Ectodermal cell (in vitro differentiated cells): ENCODE measurements around the gene GCGR.

ENCODE experiments used
- H3K27ac ChIP-seq: 2 replicates; pipeline ENCODE4 v1.7.0; 2013; ENCODE audit warnings: mild to moderate bottlenecking, low read depth, low read length; ENCODE audit not compliant: insufficient read depth, poor library complexity, severe bottlenecking
- H3K27me3 ChIP-seq: 2 replicates; pipeline ENCODE4 v1.7.0; 2013; ENCODE audit warnings: mild to moderate bottlenecking, low read length; ENCODE audit not compliant: insufficient read depth, control insufficient read depth, poor library complexity, severe bottlenecking
- H3K36me3 ChIP-seq: one replicate; pipeline ENCODE4 v1.7.0; 2013; ENCODE audit warnings: low read length; ENCODE audit not compliant: control insufficient read depth, insufficient read depth
- H3K4me1 ChIP-seq: one replicate; pipeline ENCODE4 v1.7.0; 2013; ENCODE audit warnings: low read length; ENCODE audit not compliant: control insufficient read depth, insufficient read depth
- H3K4me3 ChIP-seq: 2 replicates; pipeline ENCODE4 v1.7.0; 2013; ENCODE audit warnings: low read depth, low read length, control low read depth; ENCODE audit not compliant: insufficient read depth
- H3K9me3 ChIP-seq: 2 replicates; pipeline ENCODE4 v1.7.0; 2013; ENCODE audit warnings: mild to moderate bottlenecking, low read length, moderate library complexity; ENCODE audit not compliant: control insufficient read depth
- WGBS, 2 experiments: methylation state at CpG; one replicate each; pipeline ENCODE4 v1.1.7; 2013; ENCODE audit warnings: missing lambda C conversion rate in 2 of 2; 5-methylcytosine and 5-hydroxymethylcytosine counted together

GCGR gene

DNA sequence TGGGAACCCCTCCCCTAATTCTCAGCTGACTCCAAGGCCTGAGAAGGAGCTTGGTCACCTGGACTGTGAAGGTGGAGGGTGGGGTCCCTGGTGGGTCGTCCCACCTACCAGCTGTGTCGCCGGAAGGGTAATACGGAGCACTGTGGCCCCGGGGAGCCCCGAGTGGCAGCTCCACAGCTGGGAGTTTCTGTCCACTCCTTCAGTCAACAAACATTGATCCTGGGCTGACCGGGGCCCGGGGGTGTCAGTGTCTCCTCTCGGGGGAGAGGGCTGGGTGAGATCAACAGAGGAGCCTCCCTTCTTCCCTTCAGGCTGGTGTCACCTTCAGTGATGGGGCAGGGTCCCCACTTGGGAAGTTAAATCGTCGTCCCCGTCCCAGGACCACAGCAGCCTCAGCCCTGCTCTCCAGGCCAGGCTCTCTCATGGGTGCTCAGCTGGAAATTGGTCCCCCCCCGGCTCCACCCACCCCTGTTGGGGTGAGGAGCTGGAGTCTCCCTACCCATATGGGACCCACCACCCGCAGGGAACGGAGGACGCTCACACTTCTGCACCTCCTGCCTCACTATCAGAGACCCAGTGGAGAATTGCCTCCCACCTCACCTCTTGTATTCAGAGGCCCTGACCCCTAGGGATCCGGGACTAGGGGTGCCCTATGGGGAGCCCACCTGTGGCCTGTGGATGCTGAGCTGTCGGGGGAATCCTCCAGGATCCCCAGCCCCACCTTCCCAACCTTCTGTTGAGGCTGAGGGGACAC lies 1.9 kb downstream of the GCGR start:
- H3K4me1 ChIP-seq: no peaks in the 10 kb centered on the region
- no peak overlapping the region for H3K4me3 ChIP-seq
- H3K36me3 ChIP-seq: no peaks in the 10 kb centered on the region
- H3K9me3 ChIP-seq: no peaks in the 10 kb centered on the region
- peaks cover 81% of the 10 kb centered on the region for H3K27me3 ChIP-seq
- WGBS, 2 experiments: 80 to 81% methylated on average over 18 of the region's 18 CpGs
- no peak overlapping the region for H3K27ac ChIP-seq

GRCh38 chr17:81806461-81807209 lies 2.7 kb downstream of the GCGR start:
- no peaks in the 10 kb centered on the region for H3K36me3 ChIP-seq
- peaks cover 73% of the 10 kb centered on the region for H3K27me3 ChIP-seq
- no peaks in the 10 kb centered on the region for H3K9me3 ChIP-seq
- WGBS, 2 experiments: 54 to 57% methylated on average over 21 to 23 of the region's 23 CpGs
- no peaks in the 10 kb centered on the region for H3K4me1 ChIP-seq
- H3K4me3 ChIP-seq: no peak overlapping the region
- no peak overlapping the region for H3K27ac ChIP-seq

- no peaks in the 10 kb centered on the region for H3K4me1 ChIP-seq
- H3K27me3 ChIP-seq: peaks cover 67% of the 10 kb centered on the region
- no peak overlapping the region for H3K4me3 ChIP-seq
- 76% methylated on average over 18 of the region's 18 CpGs for WGBS, 2 experiments
- H3K9me3 ChIP-seq: no peaks in the 10 kb centered on the region
- no peak overlapping the region for H3K27ac ChIP-seq
- H3K36me3 ChIP-seq: no peaks in the 10 kb centered on the region
Observed at GRCh38 chr17:81807210-81807719, 3.3 kb downstream of the GCGR start.

GRCh38 chr17:81807839-81808238 lies 3.9 kb downstream of the GCGR start:
- H3K27ac ChIP-seq: no peak overlapping the region
- no peaks in the 10 kb centered on the region for H3K36me3 ChIP-seq
- H3K4me3 ChIP-seq: no peak overlapping the region
- H3K27me3 ChIP-seq: peaks cover 61% of the 10 kb centered on the region
- H3K4me1 ChIP-seq: no peaks in the 10 kb centered on the region
- WGBS, 2 experiments: 82 to 87% methylated on average over 13 of the region's 13 CpGs
- H3K9me3 ChIP-seq: no peaks in the 10 kb centered on the region

GRCh38 chr17:81808778-81809555 lies 5.0 kb downstream of the GCGR start:
- H3K4me3 ChIP-seq: no peak overlapping the region
- no peaks in the 10 kb centered on the region for H3K4me1 ChIP-seq
- H3K9me3 ChIP-seq: no peaks in the 10 kb centered on the region
- H3K36me3 ChIP-seq: no peaks in the 10 kb centered on the region
- H3K27ac ChIP-seq: no peak overlapping the region
- H3K27me3 ChIP-seq: peaks cover 50% of the 10 kb centered on the region
- WGBS, 2 experiments: 82% methylated on average over 20 of the region's 20 CpGs

GRCh38 chr17:81809556-81809998 lies 5.6 kb downstream of the GCGR start:
- H3K9me3 ChIP-seq: no peaks in the 10 kb centered on the region
- no peak overlapping the region for H3K27ac ChIP-seq
- H3K4me1 ChIP-seq: no peaks in the 10 kb centered on the region
- no peaks in the 10 kb centered on the region for H3K36me3 ChIP-seq
- 84 to 86% methylated on average over 7 of the region's 7 CpGs for WGBS, 2 experiments
- H3K4me3 ChIP-seq: no peak overlapping the region
- peaks cover 44% of the 10 kb centered on the region for H3K27me3 ChIP-seq

DNA sequence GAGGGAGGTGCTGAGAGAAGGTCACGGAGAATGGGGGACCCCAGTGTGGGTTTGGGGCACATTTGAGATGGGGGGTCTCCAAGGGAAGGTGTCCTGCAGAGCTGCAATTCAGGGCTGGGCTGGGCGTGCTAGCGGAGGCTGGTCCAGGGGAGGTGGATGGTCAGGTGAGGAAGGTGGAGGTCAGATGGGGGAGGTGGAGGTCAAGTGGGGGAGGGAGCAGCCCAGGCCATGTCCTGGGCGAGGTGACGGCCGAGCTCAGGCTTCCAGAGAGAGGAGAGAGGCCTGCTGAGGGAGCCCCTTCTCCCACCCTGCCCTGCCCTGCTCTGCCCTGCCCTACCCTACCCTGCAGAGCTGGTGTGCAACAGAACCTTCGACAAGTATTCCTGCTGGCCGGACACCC lies 6.5 kb downstream of the GCGR start:
- Histone ChIP-seq H3K36me3 (no peaks in the 10 kb centered on the region), H3K27me3 (peaks cover 35% of the 10 kb centered on the region), H3K4me1 (no peaks in the 10 kb centered on the region), H3K27ac (no peak overlapping the region), H3K9me3 (no peaks in the 10 kb centered on the region), H3K4me3 (no peak overlapping the region)
- 83 to 84% methylated on average over 8 of the region's 8 CpGs for WGBS, 2 experiments

- Histone ChIP-seq H3K36me3 (no peaks in the 10 kb centered on the region), H3K4me3 (no peak overlapping the region), H3K27ac (no peak overlapping the region), H3K4me1 (no peaks in the 10 kb centered on the region), H3K27me3 (peaks cover 28% of the 10 kb centered on the region), H3K9me3 (no peaks in the 10 kb centered on the region)
- 91% methylated on average over 42 of the region's 42 CpGs for WGBS, 2 experiments
Observed at GRCh38 chr17:81810892-81811704, 7.1 kb downstream of the GCGR start.

- no peak overlapping the region for H3K27ac ChIP-seq
- no peaks in the 10 kb centered on the region for H3K9me3 ChIP-seq
- H3K4me1 ChIP-seq: no peaks in the 10 kb centered on the region
- no peak overlapping the region for H3K4me3 ChIP-seq
- WGBS, 2 experiments: 90% methylated on average over 24 of the region's 24 CpGs
- peaks cover 20% of the 10 kb centered on the region for H3K27me3 ChIP-seq
- H3K36me3 ChIP-seq: no peaks in the 10 kb centered on the region
Observed at GRCh38 chr17:81811705-81812570, 8.0 kb downstream of the GCGR start.
